Esophagus muscularis mucosa (tissue), 4 donors: ENCODE measurements around the gene DEK.

Source experiments
- EP300 ChIP-seq: sonication (generic); formaldehyde crosslinking; IDR thresholded peaks from one replicate; pipeline ENCODE4 v1.6.1; 2017; ENCODE audit warnings: antibody characterized with exemption
- POLR2A ChIP-seq: fragments of 450-650 bp; IDR thresholded peaks from one replicate; pipeline ENCODE4 v1.6.1; 2017; ENCODE audit warnings: antibody characterized with exemption, moderate library complexity, mild to moderate bottlenecking, low read depth
- POLR2AphosphoS5 ChIP-seq, 2 donors: sonication (generic); formaldehyde crosslinking; IDR thresholded peaks; one replicate each; pipeline ENCODE4 v1.6.1; 2017; ENCODE audit warnings: antibody characterized with exemption in 2 of 2
- TF ChIP-seq, protein P1 (sequence below), 3 experiments: fragments of 200-600 bp in 2 of 3; fragments of 450-650 bp in 1 of 3; sonication (generic) in 2 of 3; IDR thresholded peaks; one replicate each; pipeline ENCODE4 v1.5.1; 2017 to 2019; ENCODE audit warnings: antibody characterized with exemption in 3 of 3, mild to moderate bottlenecking in 2 of 3, moderate library complexity in 1 of 3

DNA sequence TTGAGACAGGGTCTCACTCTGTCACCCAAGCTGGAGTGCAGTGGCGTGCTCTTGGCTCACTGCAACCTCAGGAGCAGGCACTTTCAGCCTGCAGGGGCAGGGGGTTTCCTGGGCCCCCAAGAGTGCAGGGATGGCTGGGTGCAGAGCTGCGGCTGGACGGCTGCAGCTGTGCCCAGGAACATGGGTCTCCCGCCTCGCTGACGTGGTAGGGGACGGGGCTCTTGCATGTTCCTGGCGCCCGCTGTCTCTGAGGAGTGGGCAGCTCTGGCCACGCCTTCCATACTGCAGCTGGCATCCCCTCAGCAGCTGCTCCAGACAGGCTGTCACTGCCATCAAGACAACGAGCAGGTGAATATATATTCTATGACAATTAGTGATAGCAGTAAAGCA is 2.2 kb upstream of the DEK start:
- TF ChIP-seq, protein P1, sequence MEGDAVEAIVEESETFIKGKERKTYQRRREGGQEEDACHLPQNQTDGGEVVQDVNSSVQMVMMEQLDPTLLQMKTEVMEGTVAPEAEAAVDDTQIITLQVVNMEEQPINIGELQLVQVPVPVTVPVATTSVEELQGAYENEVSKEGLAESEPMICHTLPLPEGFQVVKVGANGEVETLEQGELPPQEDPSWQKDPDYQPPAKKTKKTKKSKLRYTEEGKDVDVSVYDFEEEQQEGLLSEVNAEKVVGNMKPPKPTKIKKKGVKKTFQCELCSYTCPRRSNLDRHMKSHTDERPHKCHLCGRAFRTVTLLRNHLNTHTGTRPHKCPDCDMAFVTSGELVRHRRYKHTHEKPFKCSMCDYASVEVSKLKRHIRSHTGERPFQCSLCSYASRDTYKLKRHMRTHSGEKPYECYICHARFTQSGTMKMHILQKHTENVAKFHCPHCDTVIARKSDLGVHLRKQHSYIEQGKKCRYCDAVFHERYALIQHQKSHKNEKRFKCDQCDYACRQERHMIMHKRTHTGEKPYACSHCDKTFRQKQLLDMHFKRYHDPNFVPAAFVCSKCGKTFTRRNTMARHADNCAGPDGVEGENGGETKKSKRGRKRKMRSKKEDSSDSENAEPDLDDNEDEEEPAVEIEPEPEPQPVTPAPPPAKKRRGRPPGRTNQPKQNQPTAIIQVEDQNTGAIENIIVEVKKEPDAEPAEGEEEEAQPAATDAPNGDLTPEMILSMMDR (IDR thresholded peaks at IDR 0.05), result no peak
- TF ChIP-seq POLR2AphosphoS5 (IDR thresholded peaks at IDR 0.05) (no peak), POLR2A (no peak), EP300 (no peak)
